AG09319 (cell line): ENCODE measurements around the gene ATP11A.

ENCODE experiments used
- DNase-seq: peaks from one replicate; pipeline ENCODE4 v3.0.0-alpha.2; 2010; ENCODE audit warnings: low read depth; ENCODE audit errors: extremely low read depth
- CTCF ChIP-seq: IDR thresholded peaks from 2 replicates; pipeline ENCODE4 v1.5.1; 2011; ENCODE audit warnings: low read depth, mild to moderate bottlenecking, inconsistent platforms, low read length, moderate library complexity

The ATP11A gene

GRCh38 chr13:112929783-112930055, 239.9 kb downstream of the ATP11A start:
- DNase-seq, result no peak
- no peak for TF ChIP-seq CTCF

GRCh38 chr13:112930192-112930591, 240.4 kb downstream of the ATP11A start:
- DNase-seq, result no peak
- TF ChIP-seq CTCF, result no peak

- TF ChIP-seq CTCF, result peak; percentile 72
- DNase-seq, result peak; percentile 40
Measured at GRCh38 chr13:112931028-112931934, 241.4 kb downstream of the ATP11A start.

GRCh38 chr13:112932971-112933370, 243.1 kb downstream of the ATP11A start:
- TF ChIP-seq CTCF, result no peak
- no peak for DNase-seq

- no peak for TF ChIP-seq CTCF
- no peak for DNase-seq
Measured at GRCh38 chr13:112933649-112934048, 243.8 kb downstream of the ATP11A start.

- no peak for DNase-seq
- TF ChIP-seq CTCF, result no peak
Measured at GRCh38 chr13:112934078-112934477, 244.2 kb downstream of the ATP11A start.
